Measurements from ENCODE around the gene DOC2B.
"Not testable (repeated sequence)": the region's sequence is repeated elsewhere in the genome, so short reads cannot be mapped to it uniquely, and the experiment has no call there.

Gene DOC2B

GRCh38 chr17:200586-200985 lies 19.1 kb upstream of the DOC2B start:
- Histone ChIP-seq H3K9me3 (ENCODE audit: severe bottlenecking) (no peaks in the 10 kb centered on the region), H3K27ac (peak overlapping the region; percentile 37; the same call in 1 of the 2 replicates), H3K36me3 (no peaks in the 10 kb centered on the region), H3K4me3 (ENCODE audit: low read depth, low read length) (no peak overlapping the region), H3K27me3 (ENCODE audit: insufficient read depth, low read depth, severe bottlenecking) (no peaks in the 10 kb centered on the region)
- DNase-seq: peak; percentile 25
- TF ChIP-seq CTCF (IDR thresholded peaks at IDR 0.05; ENCODE audit: low read depth, low read length): 0 out of 2 replicates have a peak, but pooled peaks have one; percentile 1

GRCh38 chr17:199806-200545 lies 18.5 kb upstream of the DOC2B start:
- Histone ChIP-seq H3K27me3 (ENCODE audit: insufficient read depth, low read depth, severe bottlenecking) (no peaks in the 10 kb centered on the region), H3K36me3 (no peaks in the 10 kb centered on the region), H3K9me3 (ENCODE audit: severe bottlenecking) (no peaks in the 10 kb centered on the region), H3K27ac (no peak overlapping the region; the same call in 1 of the 2 replicates), H3K4me3 (ENCODE audit: low read depth, low read length) (no peak overlapping the region)
- no peak for TF ChIP-seq CTCF (IDR thresholded peaks at IDR 0.05; ENCODE audit: low read depth, low read length)
- no peak for DNase-seq

GRCh38 chr17:199191-199604 lies 17.7 kb upstream of the DOC2B start:
- Histone ChIP-seq H3K9me3 (ENCODE audit: severe bottlenecking) (no peaks in the 10 kb centered on the region), H3K27me3 (ENCODE audit: insufficient read depth, low read depth, severe bottlenecking) (no peaks in the 10 kb centered on the region), H3K27ac (no peak overlapping the region; the same call in 1 of the 2 replicates), H3K36me3 (no peaks in the 10 kb centered on the region), H3K4me3 (ENCODE audit: low read depth, low read length) (no peak overlapping the region)
- TF ChIP-seq CTCF (IDR thresholded peaks at IDR 0.05; ENCODE audit: low read depth, low read length): no peak
- DNase-seq: no peak

- DNase-seq; H3K36me3 ChIP-seq; H3K27me3 ChIP-seq (ENCODE audit: insufficient read depth, low read depth, severe bottlenecking); H3K9me3 ChIP-seq (ENCODE audit: severe bottlenecking); H3K27ac ChIP-seq; H3K4me3 ChIP-seq (ENCODE audit: low read depth, low read length): not testable (repeated sequence)
Measured at GRCh38 chr17:198225-198624, 16.8 kb upstream of the DOC2B start.

GRCh38 chr17:197352-197751 lies 15.9 kb upstream of the DOC2B start:
- H3K9me3 ChIP-seq (ENCODE audit: severe bottlenecking): no peaks in the 10 kb centered on the region
- no peak for DNase-seq
- no peak overlapping the region for H3K4me3 ChIP-seq (ENCODE audit: low read depth, low read length)
- no peak for TF ChIP-seq CTCF (IDR thresholded peaks at IDR 0.05; ENCODE audit: low read depth, low read length)
- H3K27me3 ChIP-seq (ENCODE audit: insufficient read depth, low read depth, severe bottlenecking): no peaks in the 10 kb centered on the region
- no peak overlapping the region for H3K27ac ChIP-seq
- H3K36me3 ChIP-seq: no peaks in the 10 kb centered on the region

- Histone ChIP-seq H3K9me3 (ENCODE audit: severe bottlenecking) (no peaks in the 10 kb centered on the region), H3K27me3 (ENCODE audit: insufficient read depth, low read depth, severe bottlenecking) (no peaks in the 10 kb centered on the region), H3K27ac (peak overlapping the region; percentile 89), H3K36me3 (no peaks in the 10 kb centered on the region), H3K4me3 (ENCODE audit: low read depth, low read length) (no peak overlapping the region; the same call in 1 of the 2 replicates)
- no peak for TF ChIP-seq CTCF (IDR thresholded peaks at IDR 0.05; ENCODE audit: low read depth, low read length)
- DNase-seq: no peak
Measured at GRCh38 chr17:194828-195602, 13.6 kb upstream of the DOC2B start.
